H1 (cell line): ENCODE measurements around the gene BCL2. TPM values are rescaled to one million over a fixed set of nuclear protein-coding genes. Genes with fewer than 3 reads are reported as not detected.

ENCODE experiments used
- CTCF ChIA-PET: fragments of 300-600 bp; sonication (Branson Sonifier 250); formaldehyde crosslinking; loops from one replicate; lab custom pipeline; 2021; ENCODE audit not compliant: partially characterized antibody; lab: Charles Lee
- POLR2A ChIA-PET: fragments of 300-600 bp; sonication (Branson Sonifier 250); formaldehyde crosslinking; loops from one replicate; lab custom pipeline; 2021; ENCODE audit warnings: inconsistent platforms; ENCODE audit not compliant: partially characterized antibody; lab: Charles Lee
- DNase-seq, 2 experiments: peaks; one replicate each; pipeline versions ENCODE4 v3.0.0 to v3.0.0-alpha.2; 2010 to 2022; ENCODE audit warnings: low spot score in 2 of 2, low read depth in 1 of 2, mixed read lengths in 1 of 2
- FAIRE-seq: peaks from 2 replicates; lab custom pipeline; 2011; peaks lifted over from hg19 to GRCh38; lab: Jason Lieb, UNC
- H2AFZ ChIP-seq: 2 replicates; pipeline ENCODE4 v1.8.1; 2012; ENCODE audit warnings: low read length, inconsistent platforms
- H2AK5ac ChIP-seq: 2 replicates; pipeline ENCODE4 v1.6.1; 2013; ENCODE audit warnings: low read depth, low read length
- H2BK120ac ChIP-seq: replicated peaks from 2 replicates; pipeline ENCODE3; 2013; ENCODE audit warnings: low read depth, low read length, inconsistent platforms
- H2BK12ac ChIP-seq: 2 replicates; pipeline ENCODE4 v1.6.1; 2013; ENCODE audit warnings: low read depth, low read length
- H2BK15ac ChIP-seq: 2 replicates; pipeline ENCODE4 v1.6.1; 2013; ENCODE audit warnings: low read length
- H2BK20ac ChIP-seq: 2 replicates; pipeline ENCODE4 v1.6.1; 2013; ENCODE audit warnings: low read length
- H2BK5ac ChIP-seq: 2 replicates; pipeline ENCODE4 v1.6.1; 2013; ENCODE audit warnings: low read depth, low read length
- H3K14ac ChIP-seq: 2 replicates; pipeline ENCODE4 v1.6.1; 2013; ENCODE audit warnings: inconsistent platforms; ENCODE audit not compliant: insufficient read length
- H3K18ac ChIP-seq: 2 replicates; pipeline ENCODE4 v1.6.1; 2013; ENCODE audit warnings: low read length; ENCODE audit errors: extremely low read depth
- H3K23ac ChIP-seq: 2 replicates; pipeline ENCODE4 v1.6.1; 2013; ENCODE audit warnings: inconsistent platforms; ENCODE audit not compliant: insufficient read length
- H3K23me2 ChIP-seq: 2 replicates; pipeline ENCODE4 v1.6.1; 2013; ENCODE audit warnings: low read depth, low read length
- H3K27ac ChIP-seq: 2 replicates; pipeline ENCODE4 v1.6.1; 2011; ENCODE audit warnings: low read depth, low read length, inconsistent platforms
- H3K27me3 ChIP-seq, 4 experiments: replicated peaks in 1 of 4; 1 replicate in 1 of 4; 2 replicates in 3 of 4; pipeline versions ENCODE4 v1.6.1 to v1.8.1; 2011 to 2013; ENCODE audit warnings: low read length in 3 of 4, mild to moderate bottlenecking in 3 of 4, inconsistent platforms in 2 of 4, mixed read lengths in 2 of 4, moderate library complexity in 1 of 4; ENCODE audit not compliant: control insufficient read depth in 3 of 4, insufficient read depth in 3 of 4; ENCODE audit errors: extremely low read depth in 1 of 4
- H3K36me3 ChIP-seq, 4 experiments: 2 replicates each; pipeline versions ENCODE4 v1.6.1 to v1.8.1; 2011 to 2013; ENCODE audit warnings: mild to moderate bottlenecking in 4 of 4, low read length in 3 of 4, moderate library complexity in 2 of 4, control low read depth in 1 of 4, inconsistent platforms in 1 of 4; ENCODE audit not compliant: insufficient read depth in 4 of 4, control insufficient read depth in 2 of 4
- H3K4ac ChIP-seq: replicated peaks from 2 replicates; pipeline ENCODE3; 2013; ENCODE audit warnings: low read length, low read depth, mixed read lengths, inconsistent platforms; ENCODE audit not compliant: insufficient read length
- H3K4me1 ChIP-seq, 4 experiments: replicated peaks in 1 of 4; 1 replicate in 1 of 4; 2 replicates in 3 of 4; pipeline versions ENCODE4 v1.6.1 to v1.8.1; 2011 to 2013; ENCODE audit warnings: low read length in 3 of 4, inconsistent platforms in 2 of 4, mixed read lengths in 1 of 4; ENCODE audit not compliant: insufficient read depth in 4 of 4, control insufficient read depth in 3 of 4
- H3K4me2 ChIP-seq, 2 experiments: 2 replicates each; pipeline versions ENCODE4 v1.6.1 to v1.8.1; 2011 to 2013; ENCODE audit warnings: low read depth in 2 of 2, low read length in 2 of 2, control low read depth in 1 of 2, inconsistent platforms in 1 of 2, mild to moderate bottlenecking in 1 of 2; ENCODE audit not compliant: insufficient read depth in 1 of 2
- H3K4me3 ChIP-seq, 4 experiments: fragments of 200-600, 300-600 bp in 1 of 4; sonication (generic), shearing (Covaris generic), sonication (Bioruptor Twin) in 1 of 4; 2 replicates each; pipeline versions ENCODE4 v1.5.1 to v1.8.1; 2011 to 2016; ENCODE audit warnings: low read length in 4 of 4, low read depth in 3 of 4, control low read depth in 2 of 4, inconsistent platforms in 2 of 4, mild to moderate bottlenecking in 2 of 4, mixed read lengths in 1 of 4, moderate library complexity in 1 of 4; ENCODE audit not compliant: insufficient read depth in 2 of 4; ENCODE audit errors: extremely low read depth in 1 of 4
- H3K56ac ChIP-seq: replicated peaks from 2 replicates; pipeline ENCODE3; 2013; ENCODE audit warnings: low read depth, mild to moderate bottlenecking, mixed read lengths, low read length, inconsistent platforms; ENCODE audit not compliant: insufficient read length
- H3K79me1 ChIP-seq: 2 replicates; pipeline ENCODE4 v1.6.1; 2013; ENCODE audit warnings: low read depth, low read length, control low read depth
- H3K79me2 ChIP-seq, 2 experiments: 2 replicates each; pipeline versions ENCODE4 v1.6.1 to v1.8.1; 2012 to 2013; ENCODE audit warnings: low read length in 2 of 2, mild to moderate bottlenecking in 2 of 2, inconsistent platforms in 1 of 2; ENCODE audit not compliant: insufficient read depth in 2 of 2, control insufficient read depth in 1 of 2
- H3K9ac ChIP-seq, 4 experiments: replicated peaks in 1 of 4; 1 replicate in 1 of 4; 2 replicates in 3 of 4; pipeline versions ENCODE4 v1.6.1 to v1.8.1; 2011 to 2013; ENCODE audit warnings: low read depth in 3 of 4, low read length in 3 of 4, control low read depth in 2 of 4, mild to moderate bottlenecking in 2 of 4, moderate library complexity in 2 of 4, inconsistent platforms in 1 of 4; ENCODE audit errors: extremely low read depth in 1 of 4
- H3K9me3 ChIP-seq, 2 experiments: 2 replicates each; pipeline versions ENCODE4 v1.6.1 to v1.8.1; 2012 to 2013; ENCODE audit warnings: mild to moderate bottlenecking in 2 of 2, moderate library complexity in 2 of 2, control low read depth in 1 of 2, inconsistent platforms in 1 of 2, low read depth in 1 of 2, low read length in 1 of 2, mixed read lengths in 1 of 2; ENCODE audit not compliant: insufficient read depth in 2 of 2
- H4K20me1 ChIP-seq, 2 experiments: replicated peaks in 1 of 2; 2 replicates each; pipeline versions ENCODE3 to v1.8.1; 2011 to 2013; ENCODE audit warnings: inconsistent platforms in 2 of 2, low read length in 2 of 2, mild to moderate bottlenecking in 1 of 2; ENCODE audit not compliant: insufficient read depth in 2 of 2, control insufficient read depth in 1 of 2
- H4K5ac ChIP-seq: 2 replicates; pipeline ENCODE4 v1.6.1; 2013; ENCODE audit warnings: low read length, low read depth, mixed read lengths, inconsistent platforms; ENCODE audit not compliant: insufficient read length
- H4K8ac ChIP-seq: 2 replicates; pipeline ENCODE4 v1.8.0; 2013; ENCODE audit warnings: mild to moderate bottlenecking, moderate library complexity, low read length, inconsistent platforms; ENCODE audit not compliant: insufficient read depth; ENCODE audit errors: extremely low read depth
- H4K91ac ChIP-seq: replicated peaks from 2 replicates; pipeline ENCODE3; 2013; ENCODE audit warnings: low read length, mixed read lengths, inconsistent platforms; ENCODE audit not compliant: insufficient read length
- ASH2L ChIP-seq: fragments of 200-600, 300-600 bp; sonication (generic); IDR thresholded peaks from one replicate; pipeline ENCODE4 v1.7.1; 2017; ENCODE audit warnings: low read length
- CBX8 ChIP-seq: fragments of 300-800, 300-1000 bp; sonication (generic); IDR thresholded peaks from 2 replicates; pipeline ENCODE4 v1.7.1; 2016; ENCODE audit warnings: low read depth, low read length, borderline replicate concordance
- CTCF ChIP-seq, 3 experiments: IDR thresholded peaks; 1 replicate in 2 of 3; 2 replicates in 1 of 3; pipeline versions ENCODE4 v1.5.1 to v1.6.1; 2011; ENCODE audit warnings: low read length in 3 of 3, mild to moderate bottlenecking in 3 of 3, inconsistent platforms in 2 of 3, low read depth in 1 of 3, moderate library complexity in 1 of 3; ENCODE audit not compliant: insufficient read depth in 1 of 3; ENCODE audit errors: control extremely low read depth in 1 of 3
- FOSL1 ChIP-seq: IDR thresholded peaks from 2 replicates; pipeline ENCODE4 v1.6.1; 2011; ENCODE audit warnings: mild to moderate bottlenecking, low read depth, low read length, moderate library complexity; ENCODE audit not compliant: insufficient read depth
- KDM4A ChIP-seq: IDR thresholded peaks from one replicate; pipeline ENCODE4 v1.7.1; 2012; ENCODE audit warnings: low read depth, mild to moderate bottlenecking, moderate library complexity, low read length, inconsistent platforms; ENCODE audit not compliant: severe bottlenecking
- PHF8 ChIP-seq: fragments of 200-600 bp; sonication (generic); conservative IDR thresholded peaks from 2 replicates; pipeline ENCODE4 v1.7.1; 2012; ENCODE audit warnings: low read depth, mild to moderate bottlenecking, inconsistent platforms, low read length, moderate library complexity
- RAD21 ChIP-seq, 2 experiments: IDR thresholded peaks in 1 of 2; conservative IDR thresholded peaks in 1 of 2; 2 replicates each; pipeline ENCODE4 v1.6.1; 2011; ENCODE audit warnings: low read depth in 2 of 2, low read length in 2 of 2, improper control_type of control experiment in 1 of 2, inconsistent platforms in 1 of 2, mild to moderate bottlenecking in 1 of 2, moderate library complexity in 1 of 2
- RNF2 ChIP-seq: fragments of 200-900, 300-1000 bp; sonication (generic); IDR thresholded peaks from 2 replicates; pipeline ENCODE4 v1.7.1; 2016; ENCODE audit warnings: borderline replicate concordance, low read depth, mild to moderate bottlenecking, antibody characterized with exemption, low read length; ENCODE audit not compliant: poor library complexity, severe bottlenecking; ENCODE audit errors: missing control alignments
- SP2 ChIP-seq: IDR thresholded peaks from 2 replicates; pipeline ENCODE4 v1.6.1; 2012; ENCODE audit warnings: mild to moderate bottlenecking, low read length, inconsistent platforms
- SUZ12 ChIP-seq: fragments of 200-600 bp; sonication (generic); IDR thresholded peaks from 2 replicates; pipeline ENCODE4 v1.6.1; 2012; ENCODE audit warnings: mild to moderate bottlenecking, inconsistent platforms, low read length, moderate library complexity, mixed read lengths
- TAF7 ChIP-seq: optimal IDR thresholded peaks from 2 replicates; pipeline ENCODE3; 2011; ENCODE audit warnings: low read depth, mild to moderate bottlenecking, inconsistent platforms, low read length, moderate library complexity, borderline replicate concordance
- WGBS, 2 experiments: shearing (Covaris generic) in 1 of 2; methylation state at CpG; one replicate each; pipeline versions ENCODE4 v1.1.6 to v1.1.7; 2013 to 2015; ENCODE audit warnings: low lambda C conversion rate in 2 of 2, mixed read lengths in 2 of 2, inconsistent platforms in 1 of 2, low coverage in 1 of 2, missing lambda C conversion rate in 1 of 2; ENCODE audit not compliant: insufficient replicate concordance in 2 of 2, insufficient coverage in 1 of 2, insufficient read length in 1 of 2; ENCODE audit errors: extremely low coverage in 1 of 2, missing lambda C conversion rate in 1 of 2; 5-methylcytosine and 5-hydroxymethylcytosine counted together
- polyA plus RNA-seq, 7 experiments: library from polyadenylated mRNA; depleted of rRNA in 3 of 7; stranded (reverse) in 5 of 7; unstranded in 2 of 7; fragments of >200 nt in 5 of 7; fragments of 200-250 nt in 2 of 7; gene quantifications; 1 replicate in 5 of 7; 2 replicates in 1 of 7; 4 replicates in 1 of 7; pipeline versions ENCODE4 v1.2.1 to v1.2.3, GENCODE V29; 2011 to 2013; ENCODE audit warnings: missing spikeins in 2 of 7, mixed read lengths in 2 of 7
- total RNA-seq: library from RNA; stranded (reverse); fragmentation: NEBNext Ultra II Directional; extraction: Animal tissue kit (Norgen Biotek cat#: 25700); gene quantifications from 2 replicates; pipeline ENCODE4 v1.2.1, GENCODE V29; 2021

The BCL2 gene
- total and polyA plus RNA-seq, 2 of the 8 experiments (the other 6 are each of a cell fraction or from before 2014, with no cell fraction given), result 0.59 to 4.5 TPM

- Histone ChIP-seq H3K4me3 (no peak overlapping the region), H2AK5ac (no peak overlapping the region), H3K4me2 (no peak overlapping the region), H3K27ac (no peak overlapping the region), H3K23me2 (no peaks in the 10 kb centered on the region), H3K18ac (no peak overlapping the region), H2AFZ (no peak overlapping the region), H3K14ac (no peak overlapping the region), H3K56ac (no peak overlapping the region), H2BK12ac (no peak overlapping the region), H3K79me2 (no peaks in the 10 kb centered on the region), H3K9me3 (no peaks in the 10 kb centered on the region), H3K23ac (no peak overlapping the region), H3K4ac (no peak overlapping the region), H4K8ac (no peak overlapping the region), H4K91ac (no peak overlapping the region), H3K27me3 (no peaks in the 10 kb centered on the region), H3K4me1 (no peaks in the 10 kb centered on the region), H4K5ac (no peak overlapping the region), H2BK15ac (no peak overlapping the region), H3K79me1 (no peaks in the 10 kb centered on the region), H2BK5ac (no peak overlapping the region), H3K9ac (no peak overlapping the region), H3K36me3 (no peaks in the 10 kb centered on the region), H2BK20ac (no peak overlapping the region), H4K20me1 (no peaks in the 10 kb centered on the region), H2BK120ac (no peak overlapping the region)
- WGBS, 2 experiments, result 77% methylated on average over 2 of the region's 2 CpGs; no CpG with 5 or more reads in 1 of the 2 experiments
- POLR2A ChIA-PET, result no interaction called here
- no peak for FAIRE-seq
- CTCF ChIA-PET, result interaction anchor here (1.6 kb wide), 1 partner anchor 44 kb away, joined by 3 read pairs; no protein-coding TSS in a partner anchor
- DNase-seq, result no peak
- TF ChIP-seq RAD21 (IDR thresholded peaks at IDR 0.05 in 1 of 2, conservative IDR thresholded peaks at IDR 0.05 in 1 of 2; ENCODE audit: low read depth in 2 of 2, low read length in 2 of 2) (no peak), PHF8 (no peak), SUZ12 (no peak), SP2 (no peak), RNF2 (no peak), ASH2L (no peak), TAF7 (no peak), FOSL1 (no peak), KDM4A (no peak), CBX8 (no peak), CTCF (IDR thresholded peaks at IDR 0.05; ENCODE audit: control extremely low read depth in 1 of 3, insufficient read depth in 1 of 3, low read depth in 1 of 3, low read length in 3 of 3) (no peak)
Measured at GRCh38 chr18:63187223-63187574, 132.4 kb downstream of the BCL2 start.
